ENCODE data around the gene STK35.

STK35 gene

DNA sequence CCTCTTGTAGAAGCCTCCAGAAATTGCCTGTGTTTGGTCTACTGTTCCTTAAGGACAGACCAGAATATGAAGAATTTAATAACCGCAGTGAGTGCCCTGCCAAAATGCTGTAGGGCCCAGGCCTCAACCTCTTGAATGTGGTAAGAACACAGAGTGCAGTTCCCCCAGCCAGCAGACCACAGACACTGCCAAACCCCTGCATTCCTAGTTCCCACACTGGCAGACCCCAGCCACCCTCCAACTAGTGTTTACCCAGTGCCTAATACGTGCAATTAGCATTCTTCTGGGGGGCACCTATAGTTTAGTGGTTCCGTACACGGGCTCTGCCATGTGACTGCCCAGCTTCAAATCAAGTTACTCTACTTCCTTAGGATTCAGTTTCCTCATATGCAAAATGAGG lies 51.7 kb downstream of the STK35 start:
- ChIA-PET POLR2A (no interaction called here), CTCF (interaction anchor here (0.7 to 1.8 kb wide), 3 partner anchors 10 to 19 kb away, joined by 3 to 5 read pairs (median 3); no protein-coding TSS in a partner anchor)
- TF ChIP-seq, protein P1, sequence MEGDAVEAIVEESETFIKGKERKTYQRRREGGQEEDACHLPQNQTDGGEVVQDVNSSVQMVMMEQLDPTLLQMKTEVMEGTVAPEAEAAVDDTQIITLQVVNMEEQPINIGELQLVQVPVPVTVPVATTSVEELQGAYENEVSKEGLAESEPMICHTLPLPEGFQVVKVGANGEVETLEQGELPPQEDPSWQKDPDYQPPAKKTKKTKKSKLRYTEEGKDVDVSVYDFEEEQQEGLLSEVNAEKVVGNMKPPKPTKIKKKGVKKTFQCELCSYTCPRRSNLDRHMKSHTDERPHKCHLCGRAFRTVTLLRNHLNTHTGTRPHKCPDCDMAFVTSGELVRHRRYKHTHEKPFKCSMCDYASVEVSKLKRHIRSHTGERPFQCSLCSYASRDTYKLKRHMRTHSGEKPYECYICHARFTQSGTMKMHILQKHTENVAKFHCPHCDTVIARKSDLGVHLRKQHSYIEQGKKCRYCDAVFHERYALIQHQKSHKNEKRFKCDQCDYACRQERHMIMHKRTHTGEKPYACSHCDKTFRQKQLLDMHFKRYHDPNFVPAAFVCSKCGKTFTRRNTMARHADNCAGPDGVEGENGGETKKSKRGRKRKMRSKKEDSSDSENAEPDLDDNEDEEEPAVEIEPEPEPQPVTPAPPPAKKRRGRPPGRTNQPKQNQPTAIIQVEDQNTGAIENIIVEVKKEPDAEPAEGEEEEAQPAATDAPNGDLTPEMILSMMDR (IDR thresholded peaks at IDR 0.05; ENCODE audit: control extremely low read depth, extremely low read depth, low read depth, missing control alignments), result no peak
- DNase-seq (ENCODE audit: extremely low spot score), result no peak

DNA sequence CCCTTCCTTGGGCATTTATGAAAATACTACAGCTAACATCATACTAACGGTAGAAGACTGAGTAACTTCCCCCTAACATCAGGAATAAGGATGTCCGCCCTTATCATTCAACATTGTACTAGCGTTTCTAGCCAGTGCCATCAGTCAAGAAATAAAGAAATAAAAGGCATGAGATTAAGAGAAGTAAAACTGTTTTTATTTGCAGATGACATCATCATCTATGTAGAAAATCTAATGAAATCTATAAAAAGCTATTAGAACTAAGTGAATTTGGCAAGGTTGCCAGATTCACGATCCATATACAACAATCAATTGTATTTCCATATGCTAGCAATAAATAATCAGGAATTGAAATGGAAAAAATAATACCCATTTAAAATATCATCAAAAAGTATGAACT lies 54.6 kb downstream of the STK35 start:
- TF ChIP-seq, protein P1 (IDR thresholded peaks at IDR 0.05; ENCODE audit: control extremely low read depth, extremely low read depth, low read depth, missing control alignments), result no peak
- ChIA-PET CTCF (interaction anchor here (1.3 to 1.9 kb wide), 4 partner anchors 9 to 148 kb away, joined by 3 to 6 read pairs (median 4); no protein-coding TSS in a partner anchor), POLR2A (no interaction called here)
- no peak for DNase-seq (ENCODE audit: extremely low spot score)

DNA sequence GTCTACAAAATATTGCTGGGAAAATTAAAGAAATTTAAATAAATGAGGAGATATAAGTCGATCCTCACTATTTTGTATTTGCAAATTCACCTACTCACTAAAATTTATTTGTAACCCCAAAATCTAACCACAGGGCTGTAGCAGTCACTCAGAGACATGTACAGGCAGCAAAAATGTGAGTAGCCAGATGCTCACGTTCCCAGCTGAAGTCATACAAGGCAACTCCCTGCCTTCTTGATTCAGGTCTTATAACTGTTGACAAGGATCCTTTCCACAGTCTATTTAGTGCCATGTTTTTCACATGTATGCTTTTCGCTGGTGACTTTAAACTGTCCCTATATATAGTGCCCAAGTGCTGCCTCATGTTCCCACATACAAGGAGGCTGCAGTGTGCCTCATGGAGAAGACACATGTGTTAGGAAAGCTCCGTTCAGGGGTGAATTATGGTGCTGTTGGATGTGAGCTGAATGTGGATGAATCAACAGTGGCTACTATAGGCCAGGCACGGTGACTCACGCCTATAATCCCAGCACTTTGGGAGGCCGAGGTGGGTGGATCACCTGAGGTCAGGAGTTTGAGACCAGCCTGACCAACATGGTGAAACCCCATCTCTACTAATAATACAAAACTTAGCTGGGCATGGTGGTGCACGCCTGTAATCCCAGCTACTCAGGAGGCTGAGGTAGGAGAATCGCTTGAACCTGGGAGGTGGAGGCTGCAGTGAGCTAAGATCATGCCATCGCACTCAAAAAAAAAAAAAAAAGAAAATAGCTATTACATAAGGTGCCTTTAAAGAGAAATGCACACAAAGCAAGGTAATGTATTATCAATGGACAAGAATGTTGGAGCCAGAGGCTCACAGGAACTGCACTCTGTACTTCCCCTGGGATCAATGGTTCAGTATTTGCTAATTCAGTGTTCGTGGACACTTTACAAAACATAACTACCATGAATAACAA lies 55.3 kb downstream of the STK35 start:
- POLR2A ChIA-PET, result no interaction called here
- no peak for DNase-seq (ENCODE audit: extremely low spot score)
- TF ChIP-seq, protein P1 (IDR thresholded peaks at IDR 0.05; ENCODE audit: control extremely low read depth, extremely low read depth, low read depth, missing control alignments), result no peak
- CTCF ChIA-PET, result interaction anchor here (1.3 to 1.9 kb wide), 4 partner anchors 10 to 149 kb away, joined by 3 to 6 read pairs (median 4); no protein-coding TSS in a partner anchor

DNA sequence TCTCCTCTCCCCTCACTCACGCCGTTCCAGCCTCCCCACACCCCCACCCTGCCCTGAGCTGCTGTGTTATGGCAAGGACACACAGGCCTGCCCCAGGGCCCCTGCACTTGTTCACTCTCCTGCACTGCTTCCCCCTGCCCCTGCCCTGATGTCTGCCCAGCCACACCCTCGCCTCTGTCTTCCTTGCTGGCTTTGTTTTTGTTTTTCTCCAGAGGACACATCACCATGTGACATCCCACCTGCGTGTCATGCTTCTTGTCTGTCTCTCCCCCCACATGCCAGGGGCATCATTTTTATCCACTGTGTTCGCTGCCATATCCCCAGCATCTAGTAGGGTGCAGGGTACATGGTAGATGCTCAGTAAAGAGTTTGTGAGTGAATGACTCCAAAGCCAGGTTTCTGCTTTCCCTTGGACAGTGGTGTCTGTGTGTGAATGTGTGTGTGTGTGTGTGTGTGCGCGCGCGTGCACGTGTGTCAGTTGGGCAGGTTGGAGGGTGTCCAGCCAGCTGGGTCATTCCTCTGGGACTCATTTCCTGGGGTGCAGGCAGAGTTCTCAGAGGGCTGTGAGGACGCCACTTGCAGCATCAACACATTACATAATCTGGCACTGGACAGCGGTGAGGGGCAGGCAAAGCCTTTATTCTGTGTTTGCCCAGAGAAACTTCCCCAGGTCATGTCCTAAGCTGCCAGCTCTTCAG lies 60.6 kb downstream of the STK35 start:
- TF ChIP-seq, protein P1 (IDR thresholded peaks at IDR 0.05; ENCODE audit: control extremely low read depth, extremely low read depth, low read depth, missing control alignments), result no peak
- CTCF ChIA-PET, result interaction anchor here (1.2 to 4.7 kb wide), 2 partner anchors 11 to 196 kb away, joined by 4 to 38 read pairs; no protein-coding TSS in a partner anchor
- POLR2A ChIA-PET, result no interaction called here
- no peak for DNase-seq (ENCODE audit: extremely low spot score)

DNA sequence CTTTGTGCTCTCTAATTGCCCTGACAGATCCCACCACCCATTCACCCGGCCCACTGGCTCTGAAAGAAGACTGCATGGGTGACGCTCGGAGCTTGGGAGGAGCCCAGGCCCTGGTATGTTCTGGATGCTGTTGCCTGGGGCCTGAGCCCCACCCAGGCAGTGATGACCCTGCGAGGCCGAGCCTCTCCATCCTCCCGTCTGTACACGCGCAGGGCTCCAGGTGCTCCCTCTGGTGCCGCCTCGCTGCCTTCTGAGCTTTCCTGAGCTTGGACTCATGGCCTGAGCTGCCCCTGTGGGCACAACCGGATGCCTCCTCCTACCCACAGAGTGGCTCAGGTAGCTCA lies 61.2 kb downstream of the STK35 start:
- no peak for DNase-seq (ENCODE audit: extremely low spot score)
- TF ChIP-seq, protein P1 (IDR thresholded peaks at IDR 0.05; ENCODE audit: control extremely low read depth, extremely low read depth, low read depth, missing control alignments), result no peak
- ChIA-PET CTCF (interaction anchor here (1.0 to 4.7 kb wide), 2 partner anchors 10 to 198 kb away, joined by 3 to 38 read pairs; no protein-coding TSS in a partner anchor), POLR2A (no interaction called here)

DNA sequence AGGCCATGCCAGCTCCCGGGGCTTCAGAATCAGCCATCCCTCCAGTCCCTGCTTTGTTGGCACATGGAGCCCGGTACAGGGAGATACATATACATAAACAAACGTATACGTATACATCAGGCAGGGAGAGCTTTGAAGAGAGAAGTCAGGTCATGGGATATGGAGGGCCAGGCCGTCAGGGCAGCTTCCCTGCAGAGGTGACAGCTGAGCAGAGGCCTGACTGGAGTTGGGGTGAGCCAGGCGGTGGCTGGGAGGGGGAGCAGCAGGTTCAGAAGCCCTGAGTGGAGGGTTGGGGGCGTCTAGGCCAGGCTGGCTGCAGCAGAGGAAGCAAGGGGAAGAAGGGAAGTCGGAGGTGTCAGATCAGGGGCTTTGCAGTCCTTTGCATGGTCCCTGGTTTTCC lies 61.7 kb downstream of the STK35 start:
- POLR2A ChIA-PET, result no interaction called here
- TF ChIP-seq, protein P1 (IDR thresholded peaks at IDR 0.05; ENCODE audit: control extremely low read depth, extremely low read depth, low read depth, missing control alignments), result no peak
- DNase-seq (ENCODE audit: extremely low spot score), result no peak
- CTCF ChIA-PET, result interaction anchor here (1.0 to 4.7 kb wide), 2 partner anchors 10 to 198 kb away, joined by 3 to 38 read pairs; no protein-coding TSS in a partner anchor

All from GM10248 (cell line).